ENCODE data around the gene TMEM40. TPM values are rescaled to one million over a fixed set of nuclear protein-coding genes. Genes with fewer than 3 reads are reported as not detected.

Gene TMEM40
- total and polyA plus RNA-seq, 9 of the 15 experiments (the other 6 are each of a cell fraction or from before 2014, with no cell fraction given) = 0.11 to 0.31 (median 0.14) TPM; not detected in 6

DNA sequence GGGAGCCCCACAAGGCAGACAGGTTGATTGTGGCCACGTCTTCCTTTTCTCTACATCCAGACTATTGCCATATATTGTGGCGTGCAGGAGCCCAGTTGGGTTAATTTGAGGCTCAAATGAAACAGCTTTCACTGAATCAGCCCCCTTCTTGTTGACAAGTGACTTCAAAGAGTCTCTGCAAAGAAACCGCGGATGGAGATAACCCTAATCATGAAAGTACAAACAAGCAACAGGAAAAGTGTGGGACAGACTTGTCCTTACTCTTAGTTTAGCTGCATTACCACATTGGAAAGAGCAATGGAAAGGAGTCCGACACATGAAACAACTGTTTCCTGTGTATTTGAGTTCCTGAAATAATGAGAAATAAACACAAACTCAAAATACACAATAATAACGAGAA lies 3.3 kb downstream of the TMEM40 start:
- peak; percentile 82 for FAIRE-seq
- peaks cover 0 to 8% of the 10 kb centered on the region in 2 experiments; a peak in 2 of 5 replicates for H3K27me3 ChIP-seq (ENCODE audit: control insufficient read depth in 2 of 2, insufficient read depth in 2 of 2, low read length in 2 of 2)
- CTCF ChIA-PET (ENCODE audit: low intra/inter-chr PET ratio) = no interaction called here
- no peaks in the 10 kb centered on the region for H3K9me3 ChIP-seq (replicated peaks; ENCODE audit: control insufficient read depth, insufficient read depth, low read depth, low read length)
- H3K27ac ChIP-seq (ENCODE audit: extremely low read depth, low read depth, low read length) = no peak overlapping the region
- peak in 2 of 4 experiments; percentile 72 to 75 for DNase-seq (ENCODE audit: extremely low read depth in 1 of 4, low spot score in 3 of 4)
- BruUV-seq (replicated peaks) = no TSS peak
- H3K9ac ChIP-seq (ENCODE audit: insufficient read depth in 1 of 2, low read depth in 2 of 2, low read length in 2 of 2) = no peak overlapping the region
- in situ Hi-C loops (cut with MboI) (no loop called here), intact Hi-C loops (cut with micrococcal nuclease) (no loop called here)
- no peaks in the 10 kb centered on the region for H3K79me2 ChIP-seq (ENCODE audit: control insufficient read depth, insufficient read depth, low read length)
- H4K20me1 ChIP-seq (replicated peaks; ENCODE audit: control insufficient read depth, insufficient read depth, low read length) = no peaks in the 10 kb centered on the region
- POLR2A ChIA-PET = interaction anchor here (1.0 kb wide), 1 partner anchor 15 kb away, joined by 3 read pairs; no protein-coding TSS in a partner anchor
- H3K4me3 ChIP-seq = no peak overlapping the region
- H2AFZ ChIP-seq (ENCODE audit: low read depth, low read length) = peak overlapping the region; percentile 75
- peak overlapping the region; percentile 41 for H3K4me2 ChIP-seq (ENCODE audit: insufficient read depth, low read length)
- H3K4me1 ChIP-seq (replicated peaks in 1 of 2; ENCODE audit: control insufficient read depth in 2 of 2, insufficient read depth in 2 of 2, low read length in 2 of 2) = peaks cover 9 to 21% of the 10 kb centered on the region in 2 experiments
- H3K9me1 ChIP-seq (ENCODE audit: control insufficient read depth, insufficient read depth, low read length) = no peaks in the 10 kb centered on the region
- peak; percentile 46 for ATAC-seq
- WGBS (ENCODE audit: insufficient coverage, low coverage, missing lambda C conversion rate) = 2% methylated on average over 6 of the region's 6 CpGs
- H3K36me3 ChIP-seq (ENCODE audit: control insufficient read depth, insufficient read depth, low read length) = no peaks in the 10 kb centered on the region
- no peak for TF ChIP-seq CBX2 (IDR thresholded peaks at IDR 0.05; ENCODE audit: insufficient read depth, low read length, poor library complexity, severe bottlenecking)
- TF ChIP-seq BHLHE40 (IDR thresholded peaks at IDR 0.05; ENCODE audit: low read length) = no peak
- TF ChIP-seq, protein P1, sequence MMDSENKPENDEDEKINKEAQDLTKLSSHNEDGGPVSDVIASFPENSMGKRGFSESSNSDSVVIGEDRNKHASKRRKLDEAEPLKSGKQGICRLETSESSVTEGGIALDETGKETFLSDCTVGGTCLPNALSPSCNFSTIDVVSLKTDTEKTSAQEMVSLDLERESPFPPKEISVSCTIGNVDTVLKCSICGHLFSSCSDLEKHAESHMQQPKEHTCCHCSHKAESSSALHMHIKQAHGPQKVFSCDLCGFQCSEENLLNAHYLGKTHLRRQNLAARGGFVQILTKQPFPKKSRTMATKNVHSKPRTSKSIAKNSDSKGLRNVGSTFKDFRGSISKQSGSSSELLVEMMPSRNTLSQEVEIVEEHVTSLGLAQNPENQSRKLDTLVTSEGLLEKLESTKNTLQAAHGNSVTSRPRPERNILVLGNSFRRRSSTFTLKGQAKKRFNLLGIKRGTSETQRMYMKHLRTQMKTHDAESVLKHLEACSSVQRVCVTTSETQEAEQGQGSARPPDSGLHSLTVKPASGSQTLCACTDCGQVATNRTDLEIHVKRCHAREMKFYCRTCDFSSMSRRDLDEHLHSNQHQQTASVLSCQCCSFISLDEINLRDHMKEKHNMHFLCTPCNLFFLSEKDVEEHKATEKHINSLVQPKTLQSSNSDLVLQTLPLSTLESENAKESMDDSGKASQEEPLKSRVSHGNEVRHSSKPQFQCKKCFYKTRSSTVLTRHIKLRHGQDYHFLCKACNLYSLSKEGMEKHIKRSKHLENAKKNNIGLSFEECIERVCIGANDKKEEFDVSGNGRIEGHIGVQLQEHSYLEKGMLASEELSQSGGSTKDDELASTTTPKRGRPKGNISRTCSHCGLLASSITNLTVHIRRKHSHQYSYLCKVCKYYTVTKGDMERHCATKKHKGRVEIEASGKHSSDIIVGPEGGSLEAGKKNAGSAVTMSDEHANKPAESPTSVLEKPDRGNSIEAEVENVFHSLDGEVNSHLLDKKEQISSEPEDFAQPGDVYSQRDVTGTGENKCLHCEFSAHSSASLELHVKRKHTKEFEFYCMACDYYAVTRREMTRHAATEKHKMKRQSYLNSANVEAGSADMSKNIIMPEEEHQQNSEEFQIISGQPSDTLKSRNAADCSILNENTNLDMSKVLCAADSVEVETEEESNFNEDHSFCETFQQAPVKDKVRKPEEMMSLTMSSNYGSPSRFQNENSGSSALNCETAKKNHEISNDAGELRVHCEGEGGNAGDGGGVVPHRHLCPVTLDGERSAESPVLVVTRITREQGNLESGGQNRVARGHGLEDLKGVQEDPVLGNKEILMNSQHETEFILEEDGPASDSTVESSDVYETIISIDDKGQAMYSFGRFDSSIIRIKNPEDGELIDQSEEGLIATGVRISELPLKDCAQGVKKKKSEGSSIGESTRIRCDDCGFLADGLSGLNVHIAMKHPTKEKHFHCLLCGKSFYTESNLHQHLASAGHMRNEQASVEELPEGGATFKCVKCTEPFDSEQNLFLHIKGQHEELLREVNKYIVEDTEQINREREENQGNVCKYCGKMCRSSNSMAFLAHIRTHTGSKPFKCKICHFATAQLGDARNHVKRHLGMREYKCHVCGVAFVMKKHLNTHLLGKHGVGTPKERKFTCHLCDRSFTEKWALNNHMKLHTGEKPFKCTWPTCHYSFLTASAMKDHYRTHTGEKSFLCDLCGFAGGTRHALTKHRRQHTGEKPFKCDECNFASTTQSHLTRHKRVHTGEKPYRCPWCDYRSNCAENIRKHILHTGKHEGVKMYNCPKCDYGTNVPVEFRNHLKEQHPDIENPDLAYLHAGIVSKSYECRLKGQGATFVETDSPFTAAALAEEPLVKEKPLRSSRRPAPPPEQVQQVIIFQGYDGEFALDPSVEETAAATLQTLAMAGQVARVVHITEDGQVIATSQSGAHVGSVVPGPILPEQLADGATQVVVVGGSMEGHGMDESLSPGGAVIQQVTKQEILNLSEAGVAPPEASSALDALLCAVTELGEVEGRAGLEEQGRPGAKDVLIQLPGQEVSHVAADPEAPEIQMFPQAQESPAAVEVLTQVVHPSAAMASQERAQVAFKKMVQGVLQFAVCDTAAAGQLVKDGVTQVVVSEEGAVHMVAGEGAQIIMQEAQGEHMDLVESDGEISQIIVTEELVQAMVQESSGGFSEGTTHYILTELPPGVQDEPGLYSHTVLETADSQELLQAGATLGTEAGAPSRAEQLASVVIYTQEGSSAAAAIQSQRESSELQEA (IDR thresholded peaks at IDR 0.05; ENCODE audit: low read depth) = no peak
- TF ChIP-seq NR2C2 (CRISPR knock-in tag; IDR thresholded peaks at IDR 0.05) = no peak
- no peak for TF ChIP-seq NR2C2 (tag; IDR thresholded peaks at IDR 0.05)
- no peak for TF ChIP-seq ZNF780A (CRISPR knock-in tag; IDR thresholded peaks at IDR 0.05)
- no peak for TF ChIP-seq BCOR (IDR thresholded peaks at IDR 0.05)
- peak in 1 of 2 experiments; percentile 55; a peak in 2 of 4 replicates for TF ChIP-seq KDM1A (IDR thresholded peaks at IDR 0.05)
- no peak for TF ChIP-seq TSC22D4 (tag; IDR thresholded peaks at IDR 0.05)
- TF ChIP-seq NCOR1 (IDR thresholded peaks at IDR 0.05) = peak; percentile 65
- TF ChIP-seq, protein P2, sequence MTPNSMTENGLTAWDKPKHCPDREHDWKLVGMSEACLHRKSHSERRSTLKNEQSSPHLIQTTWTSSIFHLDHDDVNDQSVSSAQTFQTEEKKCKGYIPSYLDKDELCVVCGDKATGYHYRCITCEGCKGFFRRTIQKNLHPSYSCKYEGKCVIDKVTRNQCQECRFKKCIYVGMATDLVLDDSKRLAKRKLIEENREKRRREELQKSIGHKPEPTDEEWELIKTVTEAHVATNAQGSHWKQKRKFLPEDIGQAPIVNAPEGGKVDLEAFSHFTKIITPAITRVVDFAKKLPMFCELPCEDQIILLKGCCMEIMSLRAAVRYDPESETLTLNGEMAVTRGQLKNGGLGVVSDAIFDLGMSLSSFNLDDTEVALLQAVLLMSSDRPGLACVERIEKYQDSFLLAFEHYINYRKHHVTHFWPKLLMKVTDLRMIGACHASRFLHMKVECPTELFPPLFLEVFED (CRISPR knock-in tag; conservative IDR thresholded peaks at IDR 0.05) = no peak
- TF ChIP-seq, protein P3, sequence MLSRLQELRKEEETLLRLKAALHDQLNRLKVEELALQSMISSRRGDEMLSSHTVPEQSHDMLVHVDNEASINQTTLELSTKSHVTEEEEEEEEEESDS (CRISPR knock-in tag; IDR thresholded peaks at IDR 0.05) = no peak
- TF ChIP-seq ZZZ3 (IDR thresholded peaks at IDR 0.05) = no peak
- no peak for TF ChIP-seq ZNF232 (CRISPR knock-in tag; IDR thresholded peaks at IDR 0.05)
- TF ChIP-seq ARID2 (IDR thresholded peaks at IDR 0.05) = no peak
- no peak for TF ChIP-seq SNIP1 (IDR thresholded peaks at IDR 0.05; ENCODE audit: low read depth)
